Activated CD4-positive, alpha-beta T cell treated with anti-CD3 and anti-CD28 coated beads for 4 hours (primary cell): ENCODE measurements around the gene ALG12.
"Not testable (repeated sequence)": the region's sequence is repeated elsewhere in the genome, so short reads cannot be mapped to it uniquely, and the experiment has no call there.

ENCODE experiments used
- DNase-seq, 2 donors: peaks; one replicate each; pipeline ENCODE4 v3.0.0-alpha.2; 2020

The ALG12 gene

GRCh38 chr22:49862496-49862776, 55.8 kb downstream of the ALG12 start:
- DNase-seq = no peak

GRCh38 chr22:49861642-49862495, 56.4 kb downstream of the ALG12 start:
- no peak for DNase-seq

- no peak for DNase-seq
Observed at GRCh38 chr22:49858827-49859226, 59.4 kb downstream of the ALG12 start.

- no peak for DNase-seq
Observed at GRCh38 chr22:49856766-49857618, 61.2 kb downstream of the ALG12 start.

- DNase-seq = no peak
Observed at GRCh38 chr22:49856343-49856742, 61.9 kb downstream of the ALG12 start.

DNA sequence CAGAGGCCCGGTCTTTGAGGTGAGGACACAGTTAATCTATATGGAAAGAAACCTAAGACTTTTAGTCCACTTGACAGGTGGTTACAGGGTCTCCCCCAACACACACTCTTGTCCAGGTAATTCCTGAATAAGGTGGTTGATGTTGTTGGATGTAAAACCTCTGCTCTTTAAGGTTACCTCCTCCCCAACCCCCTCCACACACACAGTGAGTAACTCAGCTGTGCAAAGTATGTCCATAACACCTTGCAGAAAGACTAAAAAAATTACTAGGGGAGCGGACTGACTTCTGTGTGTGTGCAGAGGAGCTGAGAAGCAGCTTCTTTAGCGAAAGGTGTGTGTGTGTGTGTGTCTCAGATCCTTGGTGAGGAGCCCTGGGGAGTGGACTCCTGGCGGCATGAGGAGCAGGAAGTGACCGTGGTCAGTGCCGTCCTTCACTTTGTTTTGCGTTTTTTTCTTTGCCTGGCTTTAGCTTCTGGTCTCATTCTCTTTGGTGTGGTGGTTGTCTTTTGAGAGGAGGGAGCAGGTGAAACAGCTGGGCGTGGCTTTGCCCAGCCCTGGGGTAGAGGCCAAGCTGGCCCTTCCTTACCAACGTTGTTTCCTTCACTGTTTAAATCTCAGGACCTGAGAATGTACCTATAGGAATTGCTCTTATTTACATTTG, 62.9 kb downstream of the ALG12 start:
- peak in 1 of 2 donors; percentile 21 for DNase-seq

DNA sequence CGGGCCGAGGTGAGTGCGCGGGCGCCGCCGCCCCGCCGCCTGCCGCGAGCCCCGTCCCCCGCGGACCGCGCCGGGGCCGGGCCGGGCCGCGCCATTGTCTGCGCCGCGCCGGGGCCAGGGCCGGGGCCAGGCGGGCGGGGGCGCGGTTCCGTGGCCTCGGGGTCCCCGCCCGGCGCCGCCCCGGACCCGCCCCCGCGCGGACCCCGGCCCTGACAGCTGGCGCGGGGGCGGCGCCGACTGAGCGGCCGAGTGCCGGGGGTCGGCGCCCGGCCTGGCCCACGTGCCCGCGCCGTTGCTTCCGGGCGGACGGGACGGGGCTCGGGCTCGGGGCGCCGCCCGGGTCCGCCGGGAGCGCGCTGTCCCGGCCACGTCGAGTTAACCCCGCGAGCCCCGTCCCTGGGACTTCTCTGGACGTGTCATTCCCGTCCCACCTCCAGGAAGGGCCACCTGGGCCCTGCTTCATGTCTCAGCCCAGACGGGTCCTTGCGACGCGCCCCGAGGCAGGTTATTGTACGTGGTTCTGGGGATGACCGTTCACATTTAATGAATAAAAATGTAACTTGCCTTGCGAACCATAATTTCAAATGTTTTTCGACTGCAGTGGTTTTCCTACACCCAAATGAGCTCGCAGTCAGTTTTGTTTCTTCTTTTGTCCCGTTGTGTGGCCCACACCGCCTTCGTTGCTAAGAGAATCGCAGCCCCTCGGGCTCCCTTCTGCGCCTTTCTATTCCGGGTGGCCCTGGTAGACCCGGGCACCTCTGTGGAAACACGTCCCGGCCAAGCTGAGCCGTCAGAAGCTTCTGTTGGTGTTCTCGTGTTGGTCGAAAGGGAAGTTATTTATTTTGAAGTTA, 64.0 kb downstream of the ALG12 start:
- DNase-seq = peak in 1 of 2 donors; percentile 19

DNA sequence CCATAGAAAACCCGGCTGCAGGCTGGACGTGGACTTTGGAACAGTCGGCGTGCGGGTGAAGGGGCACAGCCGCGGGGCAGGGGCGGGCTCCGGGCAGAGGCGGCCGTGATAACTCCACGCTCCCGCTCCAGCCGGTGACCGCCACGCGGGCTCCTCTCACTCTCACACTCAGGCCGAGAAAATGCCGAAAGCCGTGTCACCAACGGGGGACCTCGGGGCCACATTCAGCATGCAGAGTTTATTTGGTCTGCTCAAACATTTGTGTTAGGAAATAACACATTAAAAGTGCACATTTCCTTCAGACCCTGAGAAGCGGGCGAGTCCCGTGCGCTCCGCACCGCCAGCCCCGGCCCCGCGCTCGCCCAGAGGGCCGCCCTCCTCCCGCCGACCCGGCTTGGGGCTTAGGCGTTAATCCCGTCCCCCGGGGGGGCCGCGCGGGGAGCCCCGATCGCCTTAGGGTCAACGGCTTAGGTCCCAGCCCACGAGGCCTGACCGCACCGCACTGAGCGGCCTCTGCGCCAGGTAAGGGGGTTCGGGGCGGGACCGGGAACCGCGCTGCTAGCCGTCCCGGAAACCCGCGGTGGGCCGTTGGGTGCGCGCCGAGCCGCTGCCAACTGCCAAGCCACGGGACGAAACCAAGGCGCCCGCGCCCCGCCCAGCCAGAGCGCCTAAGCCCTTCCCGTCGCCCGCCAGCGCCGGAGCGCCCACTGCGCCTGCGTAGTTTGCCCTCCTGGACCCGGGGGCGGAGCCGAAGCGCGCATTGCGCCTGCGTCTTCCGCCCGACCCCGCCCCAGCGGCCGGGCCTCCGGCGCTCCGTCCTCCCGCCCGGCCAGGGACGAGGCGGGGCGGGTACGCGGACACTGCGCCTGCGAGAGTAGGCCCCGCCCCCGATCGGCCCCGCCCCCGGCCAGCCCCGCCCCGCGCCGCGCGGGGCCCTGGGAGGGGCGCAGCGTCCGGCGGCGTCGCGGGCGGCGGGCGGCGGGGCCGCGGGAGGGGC, 65.0 kb downstream of the ALG12 start, which contains the start of gene ZBED4:
Gene ZBED4, plus strand, starts transcription at position 947 of the 997 bp plus-strand sequence. CDS start 29,819 bp downstream, outside the sequence.
- peak; percentile 97 to 98 for DNase-seq

DNA sequence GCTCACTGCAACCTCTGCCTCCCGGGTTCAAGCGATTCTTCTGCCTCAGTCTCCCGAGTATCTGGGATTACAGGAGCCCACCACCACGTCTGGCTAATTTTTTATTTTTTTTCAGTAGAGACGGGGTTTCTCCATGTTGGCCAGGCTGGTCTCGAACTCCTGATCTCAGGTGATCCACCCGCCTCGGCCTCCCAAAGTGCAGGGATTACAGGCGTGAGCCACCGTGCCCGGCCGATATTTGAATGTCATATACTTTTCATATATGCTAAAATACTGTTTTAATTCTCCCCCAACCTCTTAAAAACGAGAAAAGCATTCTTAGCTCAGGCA, 65.7 kb downstream of the ALG12 start:
- DNase-seq = not testable (repeated sequence)

DNA sequence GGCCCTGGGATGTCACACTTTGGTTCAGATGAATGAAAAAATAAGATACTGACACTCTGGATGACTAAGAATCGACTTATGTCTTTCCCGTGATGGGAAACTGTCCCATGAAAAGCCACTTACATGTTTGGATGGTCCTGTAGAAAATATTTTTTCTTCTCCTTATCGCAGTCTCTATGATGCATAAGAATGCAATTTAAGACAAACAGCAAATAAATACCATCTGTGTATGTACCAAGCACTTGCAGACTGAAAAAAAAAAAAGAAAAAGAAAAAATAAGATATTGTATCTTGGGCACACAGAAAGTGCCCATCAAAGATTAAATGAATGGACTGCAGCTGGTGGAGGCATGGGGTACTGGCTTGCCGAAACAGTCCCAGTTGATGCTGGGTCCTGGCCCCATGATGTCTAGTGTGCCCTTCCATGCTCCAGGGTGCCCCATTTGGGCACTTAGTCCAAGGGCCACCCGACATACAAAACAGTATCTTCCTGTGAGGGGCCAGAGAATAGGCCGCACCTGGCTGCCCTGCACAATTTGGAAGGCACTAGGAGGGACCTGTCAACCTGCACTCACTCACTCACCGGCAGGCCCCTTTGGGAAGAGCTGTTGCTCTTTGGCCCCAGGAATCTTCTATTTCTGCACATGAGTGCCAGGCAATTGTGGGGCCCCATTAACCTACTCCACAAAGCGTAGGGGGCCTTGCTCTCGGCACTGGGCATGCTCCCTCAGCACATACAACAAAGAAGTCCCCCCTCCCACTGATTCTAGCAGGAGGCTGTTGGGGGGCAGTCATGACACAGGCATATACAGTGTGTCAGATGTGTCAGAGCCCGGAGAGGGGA, 67.1 kb downstream of the ALG12 start:
- no peak for DNase-seq
